NOMO-1 treated with dmso at 0.1 percent for 144 hours (cell line): ENCODE results near the gene PUS1.
A peak's percentile ranks its signal among the peaks of the same experiment; 100 is the strongest.
"Not testable (repeated sequence)": the region's sequence is repeated elsewhere in the genome, so short reads cannot be mapped to it uniquely, and the experiment has no call there.

Source experiments
- DNase-seq: peaks from one replicate; lab custom pipeline; 2025; ENCODE audit not compliant: unreplicated experiment; lab: John Stamatoyannopoulos, UW

Gene PUS1

DNA sequence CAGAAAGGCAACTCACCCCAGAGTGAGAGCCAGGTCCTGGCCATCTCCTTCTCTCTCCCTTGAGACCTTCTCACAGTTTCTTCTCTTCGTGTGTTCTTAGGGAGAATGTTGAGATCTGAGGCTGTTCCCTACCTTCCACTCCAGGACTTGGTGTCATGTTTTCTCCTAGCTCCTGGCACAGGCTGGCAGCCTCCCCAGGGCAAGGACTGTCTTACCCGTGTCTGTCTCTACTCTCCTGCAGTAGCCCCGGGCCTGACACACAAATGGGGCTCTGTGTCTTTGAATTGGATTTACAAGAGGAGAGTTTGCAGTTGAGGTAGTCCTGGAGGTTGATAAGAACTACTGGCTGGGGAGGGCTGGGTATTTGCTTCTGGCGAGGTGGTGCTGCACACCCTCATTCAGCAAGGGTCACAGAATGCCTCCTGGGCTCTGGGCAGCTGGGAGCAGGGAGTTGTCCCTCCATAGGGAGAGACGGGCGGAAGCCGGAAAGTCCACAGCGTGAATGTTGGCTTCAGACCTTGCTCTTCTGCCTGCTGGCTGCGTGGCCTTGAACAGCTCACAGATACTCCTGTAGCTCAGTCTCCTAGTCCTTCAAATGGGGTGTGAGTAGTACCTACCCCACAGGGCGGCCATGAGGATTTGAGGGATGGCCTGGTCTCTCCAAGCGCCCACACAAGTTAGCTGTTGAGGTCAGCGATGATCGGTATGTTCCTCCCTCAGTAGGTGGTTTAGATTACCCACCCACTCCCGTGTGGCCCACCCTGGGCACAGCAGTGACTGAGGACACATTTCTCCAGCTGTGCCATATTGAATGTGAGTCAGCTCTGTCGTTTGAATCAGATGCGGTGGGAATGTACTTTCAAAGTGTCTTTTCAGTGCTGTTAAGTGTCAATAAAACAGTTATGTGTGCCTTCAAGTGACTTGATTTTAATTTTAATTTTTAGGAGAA lies 30.8 kb downstream of the PUS1 start:
- no peak for DNase-seq

GRCh38 chr12:131960590-131961325 lies 31.7 kb downstream of the PUS1 start:
- DNase-seq, result not testable (repeated sequence)

DNA sequence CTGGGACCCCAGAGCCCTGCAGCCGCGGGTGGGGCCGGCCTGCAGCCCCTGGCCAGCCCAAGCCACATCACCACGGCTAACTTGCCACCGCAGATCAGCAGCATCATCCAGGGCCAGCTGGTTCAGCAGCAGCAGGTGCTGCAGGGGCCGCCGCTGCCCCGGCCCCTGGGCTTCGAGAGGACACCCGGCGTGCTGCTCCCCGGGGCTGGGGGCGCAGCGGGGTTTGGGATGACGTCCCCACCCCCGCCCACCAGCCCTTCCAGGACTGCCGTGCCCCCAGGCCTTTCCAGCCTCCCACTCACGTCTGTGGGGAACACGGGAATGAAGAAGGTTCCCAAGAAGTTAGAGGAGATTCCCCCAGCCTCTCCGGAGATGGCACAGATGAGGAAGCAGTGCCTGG lies 32.3 kb downstream of the PUS1 start:
- DNase-seq, result not testable (repeated sequence)

DNA sequence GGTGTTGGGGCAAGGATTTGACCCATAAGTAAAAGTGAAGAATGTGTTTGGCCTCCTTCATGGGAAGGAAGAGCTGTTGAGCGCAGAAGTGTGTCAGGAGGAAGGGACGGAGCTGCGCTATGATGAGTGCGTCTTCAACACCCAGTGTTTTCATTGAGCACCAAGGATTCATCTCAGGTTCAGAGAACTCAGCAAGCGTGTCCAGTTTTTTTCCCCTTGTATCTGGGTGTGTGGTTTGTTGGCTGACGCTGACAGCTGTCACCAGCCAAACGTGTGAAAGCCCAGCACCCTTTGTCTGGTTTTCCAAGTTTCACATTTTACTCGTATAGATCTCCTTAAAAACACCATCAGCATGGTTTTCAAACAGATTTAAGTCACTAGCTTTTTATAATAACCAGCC lies 33.0 kb downstream of the PUS1 start:
- no peak for DNase-seq

DNA sequence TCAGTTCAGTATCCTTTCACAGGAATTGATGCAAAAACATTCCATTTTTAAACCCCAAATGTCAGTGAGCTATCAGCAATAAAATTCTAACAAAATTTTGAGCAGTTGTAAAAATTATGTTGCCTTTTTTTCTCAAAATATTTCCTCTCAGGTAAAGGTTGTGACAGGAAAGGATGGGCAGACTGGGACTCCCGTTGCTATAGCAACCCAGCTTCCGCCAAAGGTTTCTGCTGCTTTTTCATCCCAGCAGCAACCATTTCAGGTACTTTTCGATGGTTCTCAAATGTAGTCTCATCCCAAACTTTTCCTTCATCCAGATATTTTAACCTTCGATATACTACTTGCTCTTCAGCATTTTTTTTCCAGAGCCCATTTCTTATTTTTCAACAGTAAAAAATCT lies 34.3 kb downstream of the PUS1 start:
- DNase-seq, result no peak

DNA sequence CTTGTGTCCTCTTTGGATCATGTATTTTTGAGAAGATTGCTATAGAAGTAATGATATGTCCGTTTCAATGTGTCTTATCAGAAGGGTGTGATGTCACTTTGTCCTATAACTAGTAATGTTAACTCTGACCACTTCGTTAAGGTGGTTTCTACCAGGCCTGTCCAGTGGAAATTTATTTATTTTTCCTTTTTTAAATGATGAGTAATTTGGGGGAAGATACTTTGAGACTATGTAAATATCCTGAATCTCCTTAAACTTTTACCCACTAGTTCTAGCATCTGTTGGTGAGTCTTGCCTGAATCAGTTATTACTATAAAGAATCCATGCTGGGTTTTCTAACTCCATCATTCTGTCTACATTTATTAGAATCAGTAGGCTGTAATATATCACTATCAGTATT lies 36.0 kb downstream of the PUS1 start:
- no peak for DNase-seq

- no peak for DNase-seq
Measured at GRCh38 chr12:131971226-131971625, 42.1 kb downstream of the PUS1 start.

GRCh38 chr12:131975228-131975627 lies 46.2 kb downstream of the PUS1 start:
- no peak for DNase-seq

GRCh38 chr12:131979606-131980005 lies 50.5 kb downstream of the PUS1 start:
- DNase-seq, result no peak

- no peak for DNase-seq
Measured at GRCh38 chr12:131980263-131980662, 51.2 kb downstream of the PUS1 start.

GRCh38 chr12:131981388-131981787 lies 52.3 kb downstream of the PUS1 start:
- DNase-seq, result no peak

DNA sequence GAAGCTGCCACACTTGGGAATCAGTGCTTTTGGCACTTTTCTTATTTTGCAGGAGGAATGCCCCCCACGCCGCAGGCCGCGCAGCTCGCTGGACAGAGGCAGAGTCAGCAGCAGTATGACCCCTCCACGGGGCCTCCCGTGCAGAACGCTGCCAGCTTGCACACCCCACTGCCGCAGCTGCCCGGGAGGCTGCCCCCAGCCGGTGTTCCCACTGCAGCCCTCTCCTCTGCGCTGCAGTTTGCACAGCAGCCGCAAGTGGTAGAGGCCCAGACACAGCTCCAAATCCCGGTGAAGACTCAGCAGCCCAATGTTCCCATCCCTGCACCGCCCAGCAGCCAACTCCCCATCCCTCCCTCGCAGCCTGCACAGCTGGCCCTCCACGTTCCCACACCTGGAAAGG lies 53.0 kb downstream of the PUS1 start:
- no peak for DNase-seq

- DNase-seq, result no peak
Measured at GRCh38 chr12:131983026-131983425, 54.0 kb downstream of the PUS1 start.

DNA sequence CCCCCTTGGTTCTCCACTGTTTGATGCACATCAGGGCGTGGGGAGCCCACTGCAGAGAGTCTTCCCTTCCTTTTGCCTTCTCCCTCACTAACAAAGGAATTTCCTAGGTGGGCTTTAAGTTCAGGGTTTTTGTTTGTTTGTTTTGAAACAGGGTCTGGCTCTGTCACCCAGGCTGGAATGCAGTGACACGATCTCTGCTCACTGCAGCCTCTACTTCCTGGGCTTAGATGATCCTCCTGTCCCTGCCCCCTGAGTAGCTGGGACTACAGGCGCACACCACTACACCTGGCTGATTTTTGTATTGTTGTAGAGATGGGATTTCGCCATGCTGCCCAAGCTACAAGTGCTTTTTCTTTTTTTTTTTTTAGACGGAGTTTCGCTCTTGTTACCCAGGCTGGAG lies 54.5 kb downstream of the PUS1 start:
- no peak for DNase-seq

- peak; percentile 1 for DNase-seq
Measured at GRCh38 chr12:131984334-131984733, 55.3 kb downstream of the PUS1 start.

GRCh38 chr12:131985510-131985875 lies 56.4 kb downstream of the PUS1 start:
- peak; percentile 85 for DNase-seq

GRCh38 chr12:131986361-131986760 lies 57.3 kb downstream of the PUS1 start:
- no peak for DNase-seq

GRCh38 chr12:131986910-131987309 lies 57.8 kb downstream of the PUS1 start:
- DNase-seq, result no peak

DNA sequence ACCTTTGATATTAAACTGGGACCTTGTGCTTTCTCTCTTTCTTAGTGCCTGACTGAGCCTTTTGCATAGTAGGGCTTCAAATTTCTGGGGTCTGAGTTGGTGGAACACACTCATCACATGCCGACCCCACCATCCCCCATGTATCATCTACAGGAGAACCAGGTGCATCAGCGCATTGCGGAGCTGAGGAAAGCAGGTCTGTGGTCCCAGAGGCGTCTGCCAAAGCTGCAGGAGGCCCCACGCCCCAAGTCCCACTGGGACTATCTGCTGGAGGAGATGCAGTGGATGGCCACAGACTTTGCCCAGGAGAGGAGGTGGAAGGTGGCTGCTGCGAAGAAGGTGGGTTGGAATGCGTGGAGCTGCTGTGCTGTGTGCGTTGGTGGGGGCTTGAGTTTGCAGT lies 58.5 kb downstream of the PUS1 start:
- DNase-seq, result no peak

DNA sequence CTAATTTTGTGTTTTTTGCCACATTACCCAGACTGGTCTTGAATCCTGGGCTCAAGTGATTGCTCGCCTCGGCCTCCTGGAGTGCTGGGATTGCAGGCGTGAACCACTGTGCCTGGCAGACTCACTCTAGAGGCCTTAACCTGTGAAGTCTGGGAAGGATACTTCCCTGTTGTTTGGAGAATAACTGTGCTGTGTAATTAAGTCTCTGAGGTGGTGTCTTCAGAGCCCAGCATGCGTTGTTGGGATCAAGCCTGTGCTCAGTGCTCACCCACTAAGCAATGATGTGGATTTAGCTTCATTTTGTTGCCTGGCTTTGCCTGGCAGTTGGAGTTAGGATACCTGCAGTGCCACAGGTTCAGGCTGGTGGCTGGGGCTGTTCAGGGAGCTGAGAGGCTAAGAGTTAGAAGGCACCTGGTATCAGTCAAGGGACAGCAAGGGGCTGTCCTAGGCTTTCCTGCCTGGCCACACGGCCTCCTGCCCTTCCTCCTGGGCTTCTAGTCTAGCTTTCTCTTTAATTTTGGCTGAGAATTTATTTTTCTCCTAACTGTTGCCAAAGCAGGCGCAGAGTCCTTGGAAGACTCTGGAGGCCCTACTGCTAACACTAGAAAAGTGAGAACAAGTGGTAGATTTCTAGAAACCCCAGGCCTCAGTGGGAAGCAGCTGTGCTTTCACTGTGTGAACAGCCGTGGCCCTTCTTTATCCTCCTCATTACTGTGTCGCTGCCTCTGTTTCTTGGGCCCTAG lies 59.1 kb downstream of the PUS1 start:
- no peak for DNase-seq

DNA sequence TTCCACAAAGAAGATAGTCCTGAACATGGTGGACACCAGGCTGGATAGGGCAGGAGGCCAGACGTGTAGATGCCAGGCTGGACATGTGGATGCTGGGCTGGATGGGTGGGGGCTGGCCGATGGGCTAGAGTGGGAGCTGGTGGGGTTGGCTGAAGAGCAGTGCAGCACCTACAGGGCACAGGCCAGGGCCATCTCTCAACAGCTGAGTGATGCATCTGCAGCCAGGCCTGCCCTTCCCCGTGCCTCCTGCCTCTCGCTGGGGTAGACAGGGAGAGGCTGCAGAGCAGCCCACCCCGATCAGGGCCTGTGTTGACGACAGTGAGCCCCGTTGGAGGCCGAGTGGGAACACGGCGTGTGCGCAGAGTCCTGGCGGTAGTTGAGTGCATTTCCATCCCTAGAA lies 59.9 kb downstream of the PUS1 start:
- DNase-seq, result no peak
